ENCODE measurements around the gene HOMER3.

DNA sequence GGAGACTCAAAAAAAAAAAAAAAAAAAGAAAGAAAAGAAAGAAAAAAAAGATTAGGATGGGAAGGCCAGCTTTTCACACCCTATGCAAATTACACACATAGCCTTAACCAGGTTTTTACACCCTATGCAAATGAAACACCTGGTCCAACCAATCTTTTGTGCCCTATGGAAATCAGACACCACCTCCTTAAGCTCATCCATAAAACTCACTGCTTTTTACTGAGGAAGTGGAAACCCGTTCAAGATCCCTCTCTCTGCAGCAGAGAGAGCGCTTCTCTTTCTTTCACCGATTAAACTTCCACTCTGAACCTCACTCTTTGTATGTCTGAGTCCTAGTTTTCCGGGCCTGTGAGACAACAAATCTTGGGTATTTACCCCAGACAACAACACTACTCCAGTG, 25.3 kb upstream of the HOMER3 start:
- TF ChIP-seq, protein P1, sequence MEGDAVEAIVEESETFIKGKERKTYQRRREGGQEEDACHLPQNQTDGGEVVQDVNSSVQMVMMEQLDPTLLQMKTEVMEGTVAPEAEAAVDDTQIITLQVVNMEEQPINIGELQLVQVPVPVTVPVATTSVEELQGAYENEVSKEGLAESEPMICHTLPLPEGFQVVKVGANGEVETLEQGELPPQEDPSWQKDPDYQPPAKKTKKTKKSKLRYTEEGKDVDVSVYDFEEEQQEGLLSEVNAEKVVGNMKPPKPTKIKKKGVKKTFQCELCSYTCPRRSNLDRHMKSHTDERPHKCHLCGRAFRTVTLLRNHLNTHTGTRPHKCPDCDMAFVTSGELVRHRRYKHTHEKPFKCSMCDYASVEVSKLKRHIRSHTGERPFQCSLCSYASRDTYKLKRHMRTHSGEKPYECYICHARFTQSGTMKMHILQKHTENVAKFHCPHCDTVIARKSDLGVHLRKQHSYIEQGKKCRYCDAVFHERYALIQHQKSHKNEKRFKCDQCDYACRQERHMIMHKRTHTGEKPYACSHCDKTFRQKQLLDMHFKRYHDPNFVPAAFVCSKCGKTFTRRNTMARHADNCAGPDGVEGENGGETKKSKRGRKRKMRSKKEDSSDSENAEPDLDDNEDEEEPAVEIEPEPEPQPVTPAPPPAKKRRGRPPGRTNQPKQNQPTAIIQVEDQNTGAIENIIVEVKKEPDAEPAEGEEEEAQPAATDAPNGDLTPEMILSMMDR (IDR thresholded peaks at IDR 0.05; ENCODE audit: poor library complexity), result no peak
- no peak for TF ChIP-seq EZH2 (IDR thresholded peaks at IDR 0.05; ENCODE audit: borderline replicate concordance)

Data from hepatocyte (in vitro differentiated cells).